Measurements from ENCODE around the gene TRMT44.
A peak's percentile ranks its signal among the peaks of the same experiment; 100 is the strongest.
"Not testable (repeated sequence)": the region's sequence is repeated elsewhere in the genome, so short reads cannot be mapped to it uniquely, and the experiment has no call there.

The TRMT44 gene

GRCh38 chr4:8488791-8489369 is 48.3 kb downstream of the TRMT44 start:
- H3K4me3 ChIP-seq = no peak overlapping the region
- no peaks in the 10 kb centered on the region for H3K36me3 ChIP-seq (replicated peaks)
- in situ Hi-C loops (cut with MboI; ENCODE audit: low sequenced_read_pairs) = no loop called here
- H3K9me3 ChIP-seq = no peaks in the 10 kb centered on the region
- peaks cover 8% of the 10 kb centered on the region for H3K4me1 ChIP-seq
- no peaks in the 10 kb centered on the region for H3K27me3 ChIP-seq (ENCODE audit: low read depth)
- DNase-seq (ENCODE audit: low spot score in 2 of 2) = no peak

GRCh38 chr4:8491478-8491877 is 50.9 kb downstream of the TRMT44 start:
- DNase-seq (ENCODE audit: low spot score in 2 of 2); H3K4me1 ChIP-seq; H3K9me3 ChIP-seq; H3K27me3 ChIP-seq (ENCODE audit: low read depth); in situ Hi-C loops (cut with MboI; ENCODE audit: low sequenced_read_pairs); H3K36me3 ChIP-seq (replicated peaks); H3K4me3 ChIP-seq: not testable (repeated sequence)

- no peaks in the 10 kb centered on the region for H3K9me3 ChIP-seq
- in situ Hi-C loops (cut with MboI; ENCODE audit: low sequenced_read_pairs) = no loop called here
Measured at GRCh38 chr4:8492174-8492573, 51.6 kb downstream of the TRMT44 start.

GRCh38 chr4:8493484-8493883 is 52.9 kb downstream of the TRMT44 start:
- Histone ChIP-seq H3K9me3 (no peaks in the 10 kb centered on the region), H3K4me1 (peaks cover 8% of the 10 kb centered on the region), H3K27me3 (ENCODE audit: low read depth) (no peaks in the 10 kb centered on the region), H3K4me3 (no peak overlapping the region), H3K36me3 (replicated peaks) (no peaks in the 10 kb centered on the region)
- in situ Hi-C loops (cut with MboI; ENCODE audit: low sequenced_read_pairs) = no loop called here
- peak in 1 of 2 experiments; percentile 33 for DNase-seq (ENCODE audit: low spot score in 2 of 2)

More at GRCh38 chr4:8492174-8492573, 51.6 kb downstream of the TRMT44 start:
- no peaks in the 10 kb centered on the region for H3K36me3 ChIP-seq (replicated peaks)
- no peaks in the 10 kb centered on the region for H3K27me3 ChIP-seq (ENCODE audit: low read depth)
- peaks cover 8% of the 10 kb centered on the region for H3K4me1 ChIP-seq
- no peak overlapping the region for H3K4me3 ChIP-seq
- DNase-seq (ENCODE audit: low spot score in 2 of 2) = no peak

GRCh38 chr4:8494218-8494617 is 53.6 kb downstream of the TRMT44 start:
- Histone ChIP-seq H3K36me3 (replicated peaks) (no peaks in the 10 kb centered on the region), H3K4me1 (peaks cover 8% of the 10 kb centered on the region), H3K27me3 (ENCODE audit: low read depth) (no peaks in the 10 kb centered on the region), H3K9me3 (no peaks in the 10 kb centered on the region), H3K4me3 (no peak overlapping the region)
- DNase-seq (ENCODE audit: low spot score in 2 of 2) = no peak
- in situ Hi-C loops (cut with MboI; ENCODE audit: low sequenced_read_pairs) = no loop called here

- Histone ChIP-seq H3K27me3 (ENCODE audit: low read depth) (no peaks in the 10 kb centered on the region), H3K4me3 (no peak overlapping the region), H3K36me3 (replicated peaks) (no peaks in the 10 kb centered on the region), H3K9me3 (no peaks in the 10 kb centered on the region), H3K4me1 (peaks cover 8% of the 10 kb centered on the region)
- in situ Hi-C loops (cut with MboI; ENCODE audit: low sequenced_read_pairs) = no loop called here
- DNase-seq (ENCODE audit: low spot score in 2 of 2) = no peak
Measured at GRCh38 chr4:8494983-8495548, 54.5 kb downstream of the TRMT44 start.

GRCh38 chr4:8495803-8496202 is 55.2 kb downstream of the TRMT44 start:
- H3K9me3 ChIP-seq = no peaks in the 10 kb centered on the region
- no peak overlapping the region for H3K4me3 ChIP-seq
- peaks cover 8% of the 10 kb centered on the region for H3K4me1 ChIP-seq
- H3K36me3 ChIP-seq (replicated peaks) = no peaks in the 10 kb centered on the region
- peak in 1 of 2 experiments; percentile 35 for DNase-seq (ENCODE audit: low spot score in 2 of 2)
- in situ Hi-C loops (cut with MboI; ENCODE audit: low sequenced_read_pairs) = no loop called here
- H3K27me3 ChIP-seq (ENCODE audit: low read depth) = no peaks in the 10 kb centered on the region

GRCh38 chr4:8497762-8498161 is 57.2 kb downstream of the TRMT44 start:
- peaks cover 8% of the 10 kb centered on the region for H3K4me1 ChIP-seq
- H3K9me3 ChIP-seq = no peaks in the 10 kb centered on the region
- no peak for DNase-seq (ENCODE audit: low spot score in 2 of 2)
- in situ Hi-C loops (cut with MboI; ENCODE audit: low sequenced_read_pairs) = no loop called here
- H3K4me3 ChIP-seq = no peak overlapping the region
- H3K27me3 ChIP-seq (ENCODE audit: low read depth) = no peaks in the 10 kb centered on the region
- H3K36me3 ChIP-seq (replicated peaks) = no peaks in the 10 kb centered on the region

GRCh38 chr4:8500966-8501365 is 60.4 kb downstream of the TRMT44 start:
- DNase-seq (ENCODE audit: low spot score in 2 of 2) = no peak
- in situ Hi-C loops (cut with MboI; ENCODE audit: low sequenced_read_pairs) = no loop called here
- H3K4me3 ChIP-seq = no peak overlapping the region
- no peaks in the 10 kb centered on the region for H3K9me3 ChIP-seq
- H3K27me3 ChIP-seq (ENCODE audit: low read depth) = no peaks in the 10 kb centered on the region
- H3K4me1 ChIP-seq = no peaks in the 10 kb centered on the region
- no peaks in the 10 kb centered on the region for H3K36me3 ChIP-seq (replicated peaks)

GRCh38 chr4:8501781-8502180 is 61.2 kb downstream of the TRMT44 start:
- no peaks in the 10 kb centered on the region for H3K27me3 ChIP-seq (ENCODE audit: low read depth)
- no peak for DNase-seq (ENCODE audit: low spot score in 2 of 2)
- no peaks in the 10 kb centered on the region for H3K36me3 ChIP-seq (replicated peaks)
- H3K4me3 ChIP-seq = no peak overlapping the region
- H3K9me3 ChIP-seq = no peaks in the 10 kb centered on the region
- no peaks in the 10 kb centered on the region for H3K4me1 ChIP-seq
- in situ Hi-C loops (cut with MboI; ENCODE audit: low sequenced_read_pairs) = no loop called here

GRCh38 chr4:8502371-8502770 is 61.8 kb downstream of the TRMT44 start:
- in situ Hi-C loops (cut with MboI; ENCODE audit: low sequenced_read_pairs) = no loop called here
- Histone ChIP-seq H3K36me3 (replicated peaks) (no peaks in the 10 kb centered on the region), H3K4me1 (no peaks in the 10 kb centered on the region), H3K9me3 (no peaks in the 10 kb centered on the region), H3K27me3 (ENCODE audit: low read depth) (no peaks in the 10 kb centered on the region), H3K4me3 (no peak overlapping the region)
- no peak for DNase-seq (ENCODE audit: low spot score in 2 of 2)

GRCh38 chr4:8502836-8503585 is 62.4 kb downstream of the TRMT44 start:
- in situ Hi-C loops (cut with MboI; ENCODE audit: low sequenced_read_pairs) = no loop called here
- no peaks in the 10 kb centered on the region for H3K9me3 ChIP-seq
- no peaks in the 10 kb centered on the region for H3K36me3 ChIP-seq (replicated peaks)
- no peak for DNase-seq (ENCODE audit: low spot score in 2 of 2)
- H3K4me1 ChIP-seq = no peaks in the 10 kb centered on the region
- H3K4me3 ChIP-seq = no peak overlapping the region
- H3K27me3 ChIP-seq (ENCODE audit: low read depth) = no peaks in the 10 kb centered on the region

GRCh38 chr4:8503801-8504200 is 63.2 kb downstream of the TRMT44 start:
- H3K4me3 ChIP-seq = no peak overlapping the region
- no peaks in the 10 kb centered on the region for H3K36me3 ChIP-seq (replicated peaks)
- H3K4me1 ChIP-seq = no peaks in the 10 kb centered on the region
- H3K9me3 ChIP-seq = no peaks in the 10 kb centered on the region
- in situ Hi-C loops (cut with MboI; ENCODE audit: low sequenced_read_pairs) = no loop called here
- DNase-seq (ENCODE audit: low spot score in 2 of 2) = no peak
- no peaks in the 10 kb centered on the region for H3K27me3 ChIP-seq (ENCODE audit: low read depth)

- Histone ChIP-seq H3K36me3 (replicated peaks) (no peaks in the 10 kb centered on the region), H3K4me3 (no peak overlapping the region), H3K9me3 (no peaks in the 10 kb centered on the region), H3K27me3 (ENCODE audit: low read depth) (no peaks in the 10 kb centered on the region), H3K4me1 (no peaks in the 10 kb centered on the region)
- DNase-seq (ENCODE audit: low spot score in 2 of 2) = peak in 1 of 2 experiments; percentile 62
- in situ Hi-C loops (cut with MboI; ENCODE audit: low sequenced_read_pairs) = no loop called here
Measured at GRCh38 chr4:8504279-8505007, 63.9 kb downstream of the TRMT44 start.
